ENCODE data around the gene SMIM32. TPM values are rescaled to one million over a fixed set of nuclear protein-coding genes. Genes with fewer than 3 reads are reported as not detected.

Gene SMIM32
- total RNA-seq, 1 experiment from 2014 or later = 0.31 TPM

- H3K9me3 ChIP-seq (ENCODE audit: control insufficient read depth, insufficient read depth, low read depth, low read length) = peaks cover 6% of the 10 kb centered on the region; the same call in 1 of the 2 replicates
- no peak for DNase-seq (ENCODE audit: low read depth, low spot score)
- no peak overlapping the region for H3K27ac ChIP-seq (ENCODE audit: low read length)
- in situ Hi-C loops (cut with HindIII; ENCODE audit: low pct_unique_long_range_greater_than_20kb, low sequenced_read_pairs) = no loop called here
- H3K4me1 ChIP-seq (ENCODE audit: control insufficient read depth, insufficient read depth, low read length) = no peaks in the 10 kb centered on the region
- no peak overlapping the region for H3K4me3 ChIP-seq (ENCODE audit: low read depth in 2 of 2, low read length in 2 of 2)
- ATAC-seq = no peak
- no TSS peak for BruUV-seq (replicated peaks)
- TF ChIP-seq TCF7L2 (IDR thresholded peaks at IDR 0.05; ENCODE audit: low read depth, low read length) = no peak
- TF ChIP-seq REST (IDR thresholded peaks at IDR 0.05; ENCODE audit: insufficient read depth in 1 of 2, low read depth in 2 of 2, low read length in 1 of 2) = no peak
- TF ChIP-seq CTCF (IDR thresholded peaks at IDR 0.05) = no peak
- TF ChIP-seq POLR2AphosphoS5 (IDR thresholded peaks at IDR 0.05; ENCODE audit: low read depth, low read length) = no peak
- no peak for TF ChIP-seq SIN3A (IDR thresholded peaks at IDR 0.05; ENCODE audit: borderline replicate concordance, insufficient read depth, low read depth, low read length)
- POLR2A ChIA-PET = no interaction called here
- H3K36me3 ChIP-seq (ENCODE audit: control insufficient read depth, insufficient read depth, low read length) = no peaks in the 10 kb centered on the region
- CTCF ChIA-PET = no interaction called here
- H3K27me3 ChIP-seq (ENCODE audit: control insufficient read depth, insufficient read depth, low read length) = no peaks in the 10 kb centered on the region
- intact Hi-C loops (cut with micrococcal nuclease; ENCODE audit: unreplicated experiment) = no loop called here
Observed at GRCh38 chr5:136205941-136206340, 13.0 kb upstream of the SMIM32 start.

- Histone ChIP-seq H3K27ac (ENCODE audit: low read length) (no peak overlapping the region), H3K27me3 (ENCODE audit: control insufficient read depth, insufficient read depth, low read length) (no peaks in the 10 kb centered on the region), H3K4me1 (ENCODE audit: control insufficient read depth, insufficient read depth, low read length) (no peaks in the 10 kb centered on the region), H3K36me3 (ENCODE audit: control insufficient read depth, insufficient read depth, low read length) (no peaks in the 10 kb centered on the region), H3K4me3 (ENCODE audit: low read depth in 2 of 2, low read length in 2 of 2) (no peak overlapping the region), H3K9me3 (ENCODE audit: control insufficient read depth, insufficient read depth, low read depth, low read length) (peaks cover 6% of the 10 kb centered on the region; the same call in 1 of the 2 replicates)
- DNase-seq (ENCODE audit: low read depth, low spot score) (no peak), ATAC-seq (no peak)
- BruUV-seq (replicated peaks) = no TSS peak
- intact Hi-C loops (cut with micrococcal nuclease; ENCODE audit: unreplicated experiment) = no loop called here
- in situ Hi-C loops (cut with HindIII; ENCODE audit: low pct_unique_long_range_greater_than_20kb, low sequenced_read_pairs) = no loop called here
- TF ChIP-seq TCF7L2 (IDR thresholded peaks at IDR 0.05; ENCODE audit: low read depth, low read length) = no peak
- no peak for TF ChIP-seq REST (IDR thresholded peaks at IDR 0.05; ENCODE audit: insufficient read depth in 1 of 2, low read depth in 2 of 2, low read length in 1 of 2)
- TF ChIP-seq SIN3A (IDR thresholded peaks at IDR 0.05; ENCODE audit: borderline replicate concordance, insufficient read depth, low read depth, low read length) = no peak
- TF ChIP-seq CTCF (IDR thresholded peaks at IDR 0.05) = no peak
- TF ChIP-seq POLR2AphosphoS5 (IDR thresholded peaks at IDR 0.05; ENCODE audit: low read depth, low read length) = no peak
- POLR2A ChIA-PET = interaction anchor here (0.6 kb wide), 1 partner anchor 164 kb away, joined by 9 read pairs; no protein-coding TSS in a partner anchor
- CTCF ChIA-PET = no interaction called here
Observed at GRCh38 chr5:136205061-136205702, 12.2 kb upstream of the SMIM32 start.

Measured in Panc1 (cell line).